HG03575 (cell line): ENCODE results near the gene SPATA1.
"Not testable (repeated sequence)": the region's sequence is repeated elsewhere in the genome, so short reads cannot be mapped to it uniquely, and the experiment has no call there.

Experiments
- ATAC-seq: cut with Tn5 transposase; IDR thresholded peaks from one replicate; pipeline ENCODE4 v1.9.1; 2021; ENCODE audit not compliant: unreplicated experiment, insufficient number of reproducible peaks, low FRiP score; ENCODE audit errors: extremely low read depth

The SPATA1 gene

GRCh38 chr1:84582802-84583587 is 76.8 kb downstream of the SPATA1 start:
- ATAC-seq: no peak

GRCh38 chr1:84583648-84584047 is 77.5 kb downstream of the SPATA1 start:
- no peak for ATAC-seq

- no peak for ATAC-seq
These were observed 77.9 kb downstream of the SPATA1 start for GRCh38 chr1:84584126-84584525.

DNA sequence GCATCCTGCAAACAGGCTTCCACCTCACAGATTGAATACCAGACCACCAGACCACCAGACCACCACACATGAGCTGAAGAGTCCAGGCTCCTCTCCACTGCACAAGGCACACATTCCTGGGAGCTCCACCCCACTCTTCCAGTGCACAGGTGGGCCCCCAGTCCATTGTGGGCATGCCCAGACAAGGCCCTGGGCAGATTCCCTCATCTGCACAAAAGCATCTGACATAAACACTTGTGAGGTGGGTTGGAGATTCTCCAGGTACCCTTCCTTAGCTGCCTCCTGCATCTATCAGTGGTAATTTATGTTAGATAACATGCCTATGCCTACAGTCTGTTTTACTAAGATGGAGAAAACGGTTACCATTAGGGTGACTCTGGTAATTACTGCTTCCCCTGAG is 79.6 kb downstream of the SPATA1 start:
- no peak for ATAC-seq

GRCh38 chr1:84587099-84587498 is 80.9 kb downstream of the SPATA1 start:
- ATAC-seq: no peak

DNA sequence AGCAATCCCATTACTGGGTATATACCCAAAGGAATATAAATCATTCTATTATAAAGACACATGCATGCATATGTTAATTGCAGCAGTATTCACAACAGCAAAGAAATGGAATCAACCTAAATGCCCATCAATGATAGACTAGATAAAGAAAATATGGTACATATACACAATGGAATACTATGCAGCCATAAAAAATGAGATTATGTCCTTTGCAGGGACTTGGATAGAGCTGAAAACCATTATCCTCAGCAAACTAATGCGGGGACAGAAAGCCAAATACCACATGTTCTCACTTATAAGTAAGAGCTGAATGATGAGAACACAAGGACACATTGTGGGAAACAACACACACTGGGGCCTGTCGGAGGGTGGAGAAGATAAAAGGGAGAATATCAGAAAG is 88.8 kb downstream of the SPATA1 start:
- not testable (repeated sequence) for ATAC-seq

GRCh38 chr1:84597011-84597410 is 90.8 kb downstream of the SPATA1 start:
- ATAC-seq: no peak

DNA sequence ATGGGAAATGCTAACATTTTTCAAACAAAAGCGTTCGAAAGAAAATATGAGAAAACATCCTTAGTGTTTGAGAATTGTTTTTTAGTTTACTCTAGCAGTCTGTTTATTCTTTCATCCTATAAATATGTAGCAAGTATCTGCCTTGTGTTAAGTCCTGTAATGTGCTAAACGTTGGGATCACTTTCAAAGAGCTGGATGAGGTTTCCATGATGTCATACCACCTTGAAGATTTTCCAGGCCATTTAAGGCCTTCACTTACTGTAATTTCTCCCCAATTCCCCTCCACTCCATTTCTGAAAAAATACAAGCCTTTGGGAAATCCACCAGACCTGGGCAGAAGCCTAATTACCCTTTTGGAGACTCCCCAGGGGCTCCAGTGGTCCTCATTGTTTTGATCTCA is 92.2 kb downstream of the SPATA1 start:
- no peak for ATAC-seq

DNA sequence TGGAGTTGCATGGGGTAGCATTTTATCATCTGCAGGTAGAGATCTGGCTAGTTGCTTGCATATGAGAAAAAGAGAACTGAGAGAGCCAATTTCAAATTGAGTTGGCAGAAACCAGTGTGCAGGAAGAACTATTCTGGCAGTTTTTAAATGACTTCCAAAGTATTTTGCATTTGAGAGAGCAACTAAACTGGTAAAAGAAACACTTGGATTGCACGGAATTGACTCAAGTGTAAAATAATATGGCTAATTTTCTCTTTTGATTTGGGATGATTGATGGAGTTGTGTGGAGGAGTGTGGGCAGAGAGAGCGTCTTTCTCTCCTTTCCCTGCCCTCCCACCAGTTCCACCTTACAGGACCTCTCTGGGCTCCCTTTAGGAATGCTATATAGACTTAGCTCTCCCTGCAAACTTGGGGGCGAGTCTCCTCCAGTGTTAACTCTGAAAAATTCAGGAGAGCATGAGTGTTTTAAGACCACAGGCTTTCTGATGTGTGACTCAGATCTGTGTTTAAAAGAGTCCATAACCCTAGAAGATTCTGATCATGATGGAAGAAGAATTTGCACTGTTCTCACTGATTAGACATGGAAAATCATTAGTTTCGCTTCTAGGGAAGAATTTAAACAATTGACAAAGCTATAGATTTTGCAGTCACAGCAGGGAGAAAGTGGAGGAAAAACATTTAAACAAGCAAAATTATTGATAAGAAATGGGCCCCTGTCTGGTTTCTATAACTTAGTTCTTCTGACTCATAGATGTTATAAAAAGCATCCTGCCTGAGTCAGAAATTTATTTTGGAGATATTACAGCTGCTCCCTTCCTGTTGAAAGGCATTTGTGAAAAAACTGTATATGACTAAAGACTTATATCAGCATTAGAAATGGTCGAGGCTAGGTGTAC is 92.9 kb downstream of the SPATA1 start:
- ATAC-seq: peak; percentile 82

DNA sequence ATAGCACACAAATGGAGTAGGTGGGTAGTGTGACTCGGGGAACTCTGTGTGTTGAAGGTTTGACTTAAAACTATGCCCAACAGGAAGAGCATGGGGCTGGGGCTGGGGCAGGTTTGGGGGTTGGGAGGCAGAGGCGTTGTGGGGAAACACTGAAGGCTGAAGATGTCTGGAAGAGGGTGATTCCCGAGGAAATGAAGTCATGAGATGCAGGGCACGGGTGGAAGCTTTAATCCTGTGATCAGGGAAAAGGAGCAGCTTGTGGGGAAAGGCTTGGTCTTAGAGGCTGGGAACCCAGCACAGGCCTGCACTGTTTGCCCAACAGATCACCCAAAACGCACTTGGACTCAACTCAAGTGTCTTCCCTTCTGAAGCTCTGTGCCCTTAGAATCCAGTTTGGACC is 94.6 kb downstream of the SPATA1 start:
- no peak for ATAC-seq

DNA sequence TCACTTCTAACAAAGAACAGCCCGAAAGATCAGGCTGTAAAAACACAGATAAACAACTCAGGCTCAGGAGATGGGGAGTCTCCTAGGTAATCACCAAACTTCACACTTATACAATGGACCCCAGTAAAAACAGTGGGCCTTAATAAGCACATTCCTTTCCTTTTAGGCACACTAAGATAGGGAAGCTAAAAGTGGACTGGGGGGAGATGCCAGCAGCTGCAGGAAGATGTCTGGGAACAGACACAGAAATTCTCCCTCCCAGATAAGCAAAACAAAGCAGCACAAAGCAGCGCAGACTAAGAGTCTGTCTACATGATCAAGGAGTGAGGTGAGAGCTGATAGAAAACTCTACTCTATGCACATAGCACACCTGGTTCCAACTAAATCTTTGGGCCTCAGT is 97.0 kb downstream of the SPATA1 start:
- no peak for ATAC-seq

GRCh38 chr1:84603941-84604830 is 98.0 kb downstream of the SPATA1 start:
- no peak for ATAC-seq

GRCh38 chr1:84605157-84605556 is 99.0 kb downstream of the SPATA1 start:
- no peak for ATAC-seq

DNA sequence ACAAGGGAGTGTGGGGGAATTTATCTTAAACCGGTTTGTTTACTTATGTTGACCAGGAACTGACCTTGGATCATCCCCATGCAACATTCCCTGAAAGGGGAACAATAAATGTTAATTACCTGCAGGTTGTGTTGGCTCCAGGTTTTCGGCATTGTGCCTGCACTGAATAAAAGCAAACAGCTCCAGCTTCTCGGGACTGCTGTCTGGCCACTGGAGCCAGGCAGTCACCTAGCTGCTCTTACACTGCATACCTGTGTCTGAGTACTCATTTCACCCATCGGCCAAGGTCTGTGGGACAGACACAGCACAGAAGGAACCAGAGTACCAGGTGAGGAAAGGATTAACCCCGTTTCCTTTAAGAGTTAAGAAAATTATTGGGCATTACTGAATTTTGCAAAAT is 100.8 kb downstream of the SPATA1 start:
- ATAC-seq: no peak

DNA sequence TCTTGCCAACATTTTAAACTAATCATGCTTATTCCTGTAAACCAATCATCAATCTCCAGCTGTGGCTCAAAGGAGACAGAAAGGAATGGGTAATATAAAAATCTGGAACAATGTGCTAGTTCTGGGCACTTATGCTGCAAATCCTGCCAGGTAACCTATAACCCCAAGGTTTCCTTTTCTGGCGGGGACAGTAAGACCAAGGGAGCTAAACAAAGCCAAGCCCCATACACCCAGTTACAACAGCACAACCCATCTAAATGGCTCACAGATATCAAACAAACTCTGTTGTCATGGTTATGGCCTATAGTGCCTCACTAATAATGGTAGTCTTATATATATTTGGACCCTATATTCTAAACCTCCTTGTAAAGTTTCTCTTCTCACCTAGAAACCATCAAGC is 104.9 kb downstream of the SPATA1 start:
- no peak for ATAC-seq

GRCh38 chr1:84611796-84612195 is 105.6 kb downstream of the SPATA1 start:
- no peak for ATAC-seq

DNA sequence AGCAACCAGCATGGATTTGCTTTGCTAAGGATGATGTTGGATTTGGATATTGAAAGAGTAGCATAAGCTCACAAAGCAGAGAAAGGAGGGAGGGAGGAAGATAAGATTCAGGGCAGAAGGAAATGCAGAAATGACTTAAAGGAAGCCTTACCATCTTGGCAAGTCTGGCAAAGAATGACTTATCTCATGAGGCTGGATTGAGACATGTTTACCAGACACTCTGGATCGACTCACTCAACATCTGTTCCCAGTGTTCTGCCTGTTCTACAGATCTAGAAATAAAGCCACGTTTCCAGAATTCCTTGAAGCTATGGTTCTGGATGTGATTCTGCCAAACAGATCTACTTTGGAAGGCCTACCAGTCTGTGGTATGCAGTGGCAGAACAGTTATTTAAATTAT is 106.8 kb downstream of the SPATA1 start:
- ATAC-seq: no peak

DNA sequence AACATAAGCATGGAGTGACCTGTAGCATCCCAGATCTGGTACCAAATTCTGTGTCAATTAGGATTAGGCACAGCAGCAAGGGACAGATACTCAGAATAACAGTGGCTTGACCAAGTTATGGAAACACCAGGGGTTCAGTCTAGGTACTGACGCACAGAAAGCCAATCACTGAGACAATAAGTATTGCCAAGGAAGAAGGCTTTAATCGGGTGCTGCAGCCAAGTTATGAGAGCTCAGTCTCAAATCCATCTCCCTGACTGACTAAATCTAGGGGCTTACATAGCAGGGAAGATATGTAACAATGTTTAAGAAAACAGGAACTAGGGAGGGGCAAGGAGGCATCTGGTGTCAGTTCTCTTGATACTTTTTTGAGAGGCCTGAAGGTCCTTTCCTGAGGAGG is 107.7 kb downstream of the SPATA1 start:
- ATAC-seq: no peak

GRCh38 chr1:84615790-84616189 is 109.6 kb downstream of the SPATA1 start:
- no peak for ATAC-seq
